Measurements from ENCODE around the gene ZNF678. TPM values are rescaled to one million over a fixed set of nuclear protein-coding genes. Genes with fewer than 3 reads are reported as not detected.

Gene ZNF678
- total and polyA plus RNA-seq, 2 of the 8 experiments (the other 6 are each of a cell fraction or from before 2014, with no cell fraction given), result 6.9 to 28.3 TPM

DNA sequence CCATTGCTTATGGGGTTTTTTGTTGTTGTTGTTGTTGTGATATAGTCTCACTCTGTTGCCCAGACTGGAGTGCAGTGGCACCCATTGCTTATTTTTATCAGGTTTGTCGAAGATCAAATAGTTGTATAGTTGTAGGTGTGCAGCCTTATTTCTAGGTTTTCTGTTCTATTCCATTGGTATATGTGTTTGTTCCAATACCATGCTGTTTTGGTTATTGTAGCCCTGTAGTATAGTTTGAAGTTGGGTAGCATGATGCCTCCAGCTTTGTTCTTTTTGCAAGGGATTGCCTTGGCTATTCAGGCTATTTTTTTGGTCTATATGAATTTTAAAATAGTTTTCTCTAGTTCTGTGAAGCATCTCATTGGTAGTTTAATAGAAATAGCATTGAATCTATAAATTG lies 11.6 kb downstream of the ZNF678 start:
- no peak overlapping the region for H2BK120ac ChIP-seq (replicated peaks; ENCODE audit: low read depth, low read length)
- no peak overlapping the region for H3K4me3 ChIP-seq (ENCODE audit: extremely low read depth in 1 of 4, insufficient read depth in 2 of 4, low read depth in 3 of 4, low read length in 4 of 4)
- ChIA-PET CTCF (ENCODE audit: partially characterized antibody) (no interaction called here), POLR2A (ENCODE audit: partially characterized antibody) (interaction anchor here (0.6 kb wide), 1 partner anchor 221 kb away, joined by 5 read pairs; no protein-coding TSS in a partner anchor)
- FAIRE-seq (no peak), DNase-seq (ENCODE audit: low read depth in 1 of 2, low spot score in 2 of 2) (no peak)
- no peak overlapping the region for H4K8ac ChIP-seq (ENCODE audit: extremely low read depth, insufficient read depth, low read length)
- H4K20me1 ChIP-seq (replicated peaks in 1 of 2; ENCODE audit: control insufficient read depth in 1 of 2, insufficient read depth in 2 of 2, low read length in 2 of 2), result peaks cover 0 to 12% of the 10 kb centered on the region in 2 experiments
- H3K9ac ChIP-seq (replicated peaks in 1 of 4; ENCODE audit: extremely low read depth in 1 of 4, low read depth in 3 of 4, low read length in 3 of 4), result no peak overlapping the region
- peaks cover 0 to 1% (median 0%) of the 10 kb centered on the region in 4 experiments; a peak in 1 of 7 replicates for H3K27me3 ChIP-seq (replicated peaks in 1 of 4; ENCODE audit: control insufficient read depth in 3 of 4, extremely low read depth in 1 of 4, insufficient read depth in 3 of 4, low read length in 3 of 4)
- H3K4me2 ChIP-seq (ENCODE audit: insufficient read depth in 1 of 2, low read depth in 2 of 2, low read length in 2 of 2), result no peak overlapping the region
- no peak overlapping the region for H2BK15ac ChIP-seq (ENCODE audit: low read length)
- H3K36me3 ChIP-seq (ENCODE audit: control insufficient read depth in 2 of 4, insufficient read depth in 4 of 4, low read length in 3 of 4), result no peaks in the 10 kb centered on the region; a peak in 1 of 8 replicates
- H3K14ac ChIP-seq (ENCODE audit: insufficient read length), result no peak overlapping the region
- no peak overlapping the region for H3K56ac ChIP-seq (replicated peaks; ENCODE audit: insufficient read length, low read depth, low read length)
- no peaks in the 10 kb centered on the region; a peak in 1 of 7 replicates for H3K4me1 ChIP-seq (replicated peaks in 1 of 4; ENCODE audit: control insufficient read depth in 3 of 4, insufficient read depth in 4 of 4, low read length in 3 of 4)
- WGBS, 2 experiments (ENCODE audit: extremely low coverage in 1 of 2, insufficient coverage in 1 of 2, insufficient read length in 1 of 2, insufficient replicate concordance in 2 of 2, low coverage in 1 of 2, low lambda C conversion rate in 2 of 2, missing lambda C conversion rate in 1 of 2), result 79% methylated on average over 1 of the region's 1 CpG; no CpG with 5 or more reads in 1 of the 2 experiments
- no peak overlapping the region for H2AK5ac ChIP-seq (ENCODE audit: low read depth, low read length)
- H2AFZ ChIP-seq (ENCODE audit: low read length), result no peak overlapping the region
- no peak overlapping the region for H3K18ac ChIP-seq (ENCODE audit: extremely low read depth, low read length)
- no peak overlapping the region for H2BK5ac ChIP-seq (ENCODE audit: low read depth, low read length)
- H3K23ac ChIP-seq (ENCODE audit: insufficient read length), result no peak overlapping the region
- peaks cover 0 to 5% of the 10 kb centered on the region in 2 experiments; a peak in 1 of 4 replicates for H3K9me3 ChIP-seq (ENCODE audit: insufficient read depth in 2 of 2, low read depth in 1 of 2, low read length in 1 of 2)
- no peak overlapping the region for H3K4ac ChIP-seq (replicated peaks; ENCODE audit: insufficient read length, low read depth, low read length)
- H3K79me2 ChIP-seq (ENCODE audit: control insufficient read depth in 1 of 2, insufficient read depth in 2 of 2, low read length in 2 of 2), result peaks cover 12 to 97% of the 10 kb centered on the region in 2 experiments
- H2BK20ac ChIP-seq (ENCODE audit: low read length), result no peak overlapping the region
- H2BK12ac ChIP-seq (ENCODE audit: low read depth, low read length), result no peak overlapping the region
- peaks cover 21% of the 10 kb centered on the region for H3K79me1 ChIP-seq (ENCODE audit: low read depth, low read length)
- no peak overlapping the region for H4K91ac ChIP-seq (replicated peaks; ENCODE audit: insufficient read length, low read length)
- no peaks in the 10 kb centered on the region for H3K23me2 ChIP-seq (ENCODE audit: low read depth, low read length)
- H4K5ac ChIP-seq (ENCODE audit: insufficient read length, low read depth, low read length), result no peak overlapping the region
- H3K27ac ChIP-seq (ENCODE audit: low read depth, low read length), result no peak overlapping the region
- TF ChIP-seq EGR1 (IDR thresholded peaks at IDR 0.05; ENCODE audit: borderline replicate concordance, low read depth, low read length), result no peak
- no peak for TF ChIP-seq SP4 (IDR thresholded peaks at IDR 0.05; ENCODE audit: low read length)
- TF ChIP-seq SP2 (IDR thresholded peaks at IDR 0.05; ENCODE audit: low read length), result no peak
- TF ChIP-seq NRF1 (IDR thresholded peaks at IDR 0.05; ENCODE audit: low read depth, low read length), result no peak
- TF ChIP-seq, protein P1, sequence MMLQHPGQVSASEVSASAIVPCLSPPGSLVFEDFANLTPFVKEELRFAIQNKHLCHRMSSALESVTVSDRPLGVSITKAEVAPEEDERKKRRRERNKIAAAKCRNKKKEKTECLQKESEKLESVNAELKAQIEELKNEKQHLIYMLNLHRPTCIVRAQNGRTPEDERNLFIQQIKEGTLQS (IDR thresholded peaks at IDR 0.05; ENCODE audit: insufficient read depth, low read depth, low read length), result no peak
- no peak for TF ChIP-seq EZH2 (IDR thresholded peaks at IDR 0.05; ENCODE audit: low read depth, low read length, severe bottlenecking)
- TF ChIP-seq BCL11A (IDR thresholded peaks at IDR 0.05; ENCODE audit: low read depth in 2 of 2, low read length in 2 of 2), result no peak
- no peak for TF ChIP-seq GABPA (IDR thresholded peaks at IDR 0.05; ENCODE audit: borderline replicate concordance, insufficient read depth, low read length)

All from H1 (cell line).